GM21423 (cell line): ENCODE results near the gene SNRNP48.

Source experiments
- ATAC-seq: cut with Tn5 transposase; IDR thresholded peaks from one replicate; pipeline ENCODE4 v1.9.1; 2021; ENCODE audit warnings: mild to moderate bottlenecking, moderate library complexity; ENCODE audit not compliant: unreplicated experiment

The SNRNP48 gene

GRCh38 chr6:7559196-7559595 is 30.8 kb upstream of the SNRNP48 start:
- no peak for ATAC-seq

GRCh38 chr6:7559651-7560385 is 30.2 kb upstream of the SNRNP48 start:
- ATAC-seq, result no peak

GRCh38 chr6:7561153-7561964 is 28.6 kb upstream of the SNRNP48 start:
- no peak for ATAC-seq

GRCh38 chr6:7562769-7563168 is 27.2 kb upstream of the SNRNP48 start:
- no peak for ATAC-seq

- ATAC-seq, result no peak
These were observed 23.9 kb upstream of the SNRNP48 start for GRCh38 chr6:7566107-7566506.

- no peak for ATAC-seq
These were observed 23.3 kb upstream of the SNRNP48 start for GRCh38 chr6:7566617-7567173.

GRCh38 chr6:7568021-7568420 is 22.0 kb upstream of the SNRNP48 start:
- ATAC-seq, result no peak

- no peak for ATAC-seq
These were observed 20.9 kb upstream of the SNRNP48 start for GRCh38 chr6:7569082-7569481.

- no peak for ATAC-seq
These were observed 17.6 kb upstream of the SNRNP48 start for GRCh38 chr6:7572213-7572943.

- ATAC-seq, result no peak
These were observed 15.5 kb upstream of the SNRNP48 start for GRCh38 chr6:7574500-7574899.

GRCh38 chr6:7578516-7578915 is 11.5 kb upstream of the SNRNP48 start:
- no peak for ATAC-seq

GRCh38 chr6:7578931-7579330 is 11.1 kb upstream of the SNRNP48 start:
- no peak for ATAC-seq

- ATAC-seq, result no peak
These were observed 10.1 kb upstream of the SNRNP48 start for GRCh38 chr6:7579851-7580250.

- no peak for ATAC-seq
These were observed 9.5 kb upstream of the SNRNP48 start for GRCh38 chr6:7580537-7580926.

GRCh38 chr6:7580927-7581618 is 8.9 kb upstream of the SNRNP48 start:
- ATAC-seq, result no peak

- no peak for ATAC-seq
These were observed 4.6 kb upstream of the SNRNP48 start for GRCh38 chr6:7585287-7585930.

GRCh38 chr6:7587631-7588100 is 2.3 kb upstream of the SNRNP48 start:
- ATAC-seq, result no peak

GRCh38 chr6:7588506-7588905 is 1.5 kb upstream of the SNRNP48 start:
- ATAC-seq, result no peak

- no peak for ATAC-seq
These were observed 777 bp upstream of the SNRNP48 start for GRCh38 chr6:7589221-7589620.

- no peak for ATAC-seq
These were observed 912 bp downstream of the SNRNP48 start for GRCh38 chr6:7590918-7591302.
